ENCODE data around the gene BRINP2. TPM values are rescaled to one million over a fixed set of nuclear protein-coding genes. Genes with fewer than 3 reads are reported as not detected.

Gene BRINP2
- polyA plus RNA-seq, 2 of the 4 experiments (the other 2 are of a cell fraction), result 0.04 to 0.09 TPM

DNA sequence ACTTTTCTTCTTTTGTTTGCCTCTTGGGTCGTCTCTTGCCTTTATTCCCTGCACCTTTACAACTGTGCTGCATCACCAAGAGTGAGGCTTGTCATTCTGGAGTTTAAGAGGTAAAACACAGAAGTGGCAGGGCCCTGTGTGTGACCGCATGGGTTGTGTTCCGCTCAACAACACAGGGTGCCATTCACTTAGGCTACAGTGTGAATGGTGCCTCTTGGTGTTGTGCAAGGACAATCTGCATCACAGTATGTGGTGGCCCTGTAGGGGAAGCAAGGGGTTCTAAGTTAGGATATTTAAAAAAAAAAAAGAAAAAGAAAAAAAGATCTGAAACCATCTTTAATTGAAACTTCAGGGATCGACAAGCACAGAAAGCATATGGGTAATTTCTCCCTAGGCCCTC, 38.2 kb downstream of the BRINP2 start (continued):
- TF ChIP-seq MAZ (IDR thresholded peaks at IDR 0.05; ENCODE audit: borderline replicate concordance, low read depth, low read length), result no peak

DNA sequence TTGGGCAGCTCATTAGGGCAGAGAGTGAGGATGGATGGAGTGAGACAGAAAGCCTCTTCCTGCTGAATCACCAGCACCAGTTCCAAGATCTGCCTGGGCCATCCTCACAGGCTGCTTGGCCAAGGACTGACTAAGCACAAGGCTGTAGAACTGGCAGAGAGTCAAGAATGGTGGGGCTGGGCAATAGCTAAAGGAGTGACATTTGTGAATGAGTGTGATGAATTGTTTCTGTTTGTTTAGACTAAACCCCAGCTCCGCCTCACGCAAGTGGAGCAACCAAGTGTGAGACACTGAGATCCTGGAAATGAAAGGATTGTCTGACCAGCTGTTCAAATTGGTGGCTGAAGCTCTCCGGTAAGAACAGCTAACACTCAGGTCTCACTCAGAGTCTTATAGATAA, 38.6 kb downstream of the BRINP2 start:
- FAIRE-seq (peak; percentile 93), ATAC-seq (peak; percentile 99 to 100), DNase-seq (ENCODE audit: low read depth in 1 of 2, low spot score in 1 of 2) (peak; percentile 88 to 96)
- Histone ChIP-seq H3K27ac (peak overlapping the region; percentile 68 to 79), H3K9me3 (no peaks in the 10 kb centered on the region), H3K4me3 (no peak overlapping the region), H3K4me1 (peaks cover 27% of the 10 kb centered on the region), H3K4me2 (peak overlapping the region; percentile 74)
- ChIA-PET POLR2A (interaction anchor here (1.2 to 1.3 kb wide), 2 partner anchors 19 to 1029 kb away, joined by 3 to 4 read pairs; no protein-coding TSS in a partner anchor), CTCF (interaction anchor here (0.8 kb wide), 1 partner anchor 13 kb away, joined by 3 read pairs; no protein-coding TSS in a partner anchor)
- WGBS (ENCODE audit: missing lambda C conversion rate), result 2% methylated on average over 3 of the region's 3 CpGs
- no peak for TF ChIP-seq KDM5A (IDR thresholded peaks at IDR 0.05)
- peak; percentile 35; the same call in 1 of the 2 replicates for TF ChIP-seq JUNB (IDR thresholded peaks at IDR 0.05)
- no peak for TF ChIP-seq CHD4 (IDR thresholded peaks at IDR 0.05; ENCODE audit: borderline replicate concordance)
- TF ChIP-seq ZNF302 (CRISPR knock-in tag; IDR thresholded peaks at IDR 0.05), result no peak
- TF ChIP-seq CBX2 (IDR thresholded peaks at IDR 0.05; ENCODE audit: borderline replicate concordance, low read depth), result no peak
- TF ChIP-seq CEBPB (IDR thresholded peaks at IDR 0.05), result 0 out of 4 replicates have a peak, but pooled peaks have one; percentile 5 to 55
- no peak for TF ChIP-seq ZSCAN20 (CRISPR knock-in tag; IDR thresholded peaks at IDR 0.05)
- TF ChIP-seq CBX8 (IDR thresholded peaks at IDR 0.05), result no peak
- TF ChIP-seq, protein P1, sequence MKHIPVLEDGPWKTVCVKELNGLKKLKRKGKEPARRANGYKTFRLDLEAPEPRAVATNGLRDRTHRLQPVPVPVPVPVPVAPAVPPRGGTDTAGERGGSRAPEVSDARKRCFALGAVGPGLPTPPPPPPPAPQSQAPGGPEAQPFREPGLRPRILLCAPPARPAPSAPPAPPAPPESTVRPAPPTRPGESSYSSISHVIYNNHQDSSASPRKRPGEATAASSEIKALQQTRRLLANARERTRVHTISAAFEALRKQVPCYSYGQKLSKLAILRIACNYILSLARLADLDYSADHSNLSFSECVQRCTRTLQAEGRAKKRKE (CRISPR knock-in tag; IDR thresholded peaks at IDR 0.05; ENCODE audit: low read depth), result no peak
- no peak for TF ChIP-seq POLR2A (IDR thresholded peaks at IDR 0.05; ENCODE audit: low read length)
- TF ChIP-seq HOXB5 (CRISPR knock-in tag; IDR thresholded peaks at IDR 0.05), result peak; percentile 97
- TF ChIP-seq EP300 (IDR thresholded peaks at IDR 0.05), result peak; percentile 31 to 42; a peak in 2 of 5 replicates
- TF ChIP-seq TFCP2L1 (CRISPR knock-in tag; IDR thresholded peaks at IDR 0.05), result no peak
- no peak for TF ChIP-seq HDAC2 (IDR thresholded peaks at IDR 0.05)
- TF ChIP-seq, protein P2, sequence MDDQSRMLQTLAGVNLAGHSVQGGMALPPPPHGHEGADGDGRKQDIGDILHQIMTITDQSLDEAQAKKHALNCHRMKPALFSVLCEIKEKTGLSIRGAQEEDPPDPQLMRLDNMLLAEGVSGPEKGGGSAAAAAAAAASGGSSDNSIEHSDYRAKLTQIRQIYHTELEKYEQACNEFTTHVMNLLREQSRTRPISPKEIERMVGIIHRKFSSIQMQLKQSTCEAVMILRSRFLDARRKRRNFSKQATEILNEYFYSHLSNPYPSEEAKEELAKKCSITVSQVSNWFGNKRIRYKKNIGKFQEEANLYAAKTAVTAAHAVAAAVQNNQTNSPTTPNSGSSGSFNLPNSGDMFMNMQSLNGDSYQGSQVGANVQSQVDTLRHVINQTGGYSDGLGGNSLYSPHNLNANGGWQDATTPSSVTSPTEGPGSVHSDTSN (IDR thresholded peaks at IDR 0.05), result 0 out of 2 replicates have a peak, but pooled peaks have one; percentile 49
- TF ChIP-seq HOXA7 (CRISPR knock-in tag; IDR thresholded peaks at IDR 0.05), result no peak
- no peak for TF ChIP-seq KDM1A (IDR thresholded peaks at IDR 0.05; ENCODE audit: low read depth)
- TF ChIP-seq NR3C1 (IDR thresholded peaks at IDR 0.05), result no peak
- TF ChIP-seq JUN (IDR thresholded peaks at IDR 0.05), result peak in 1 of 2 experiments; percentile 24; a peak in 1 of 5 replicates
- TF ChIP-seq FOXS1 (CRISPR knock-in tag; IDR thresholded peaks at IDR 0.05), result no peak
- peak; percentile 55 for TF ChIP-seq FOSL2 (IDR thresholded peaks at IDR 0.05)
- peak; percentile 76 for TF ChIP-seq FOSL2 (CRISPR knock-in tag; IDR thresholded peaks at IDR 0.05)
- TF ChIP-seq MAFK (IDR thresholded peaks at IDR 0.05; ENCODE audit: partially characterized antibody), result peak; percentile 93
- TF ChIP-seq RARB (CRISPR knock-in tag; IDR thresholded peaks at IDR 0.05), result no peak
- TF ChIP-seq NFE2L2 (conservative IDR thresholded peaks at IDR 0.05; ENCODE audit: low read length), result no peak
- no peak for TF ChIP-seq RFX5 (IDR thresholded peaks at IDR 0.05)
- no peak for TF ChIP-seq RNF2 (IDR thresholded peaks at IDR 0.05; ENCODE audit: borderline replicate concordance, low read depth)
- TF ChIP-seq HEYL (CRISPR knock-in tag; IDR thresholded peaks at IDR 0.05), result no peak
- TF ChIP-seq ZFP36 (IDR thresholded peaks at IDR 0.05; ENCODE audit: borderline replicate concordance, partially characterized antibody), result no peak
- no peak for TF ChIP-seq HOXB13 (CRISPR knock-in tag; IDR thresholded peaks at IDR 0.05; ENCODE audit: low read depth)
- peak; percentile 26; the same call in 1 of the 2 replicates for TF ChIP-seq GATA3 (IDR thresholded peaks at IDR 0.05; ENCODE audit: borderline replicate concordance)
- no peak for TF ChIP-seq RCOR1 (IDR thresholded peaks at IDR 0.05; ENCODE audit: low read depth, low read length)
- peak; percentile 9 to 27; a peak in 2 of 5 replicates for TF ChIP-seq RAD21 (conservative IDR thresholded peaks at IDR 0.05 in 1 of 2, IDR thresholded peaks at IDR 0.05 in 1 of 2)
- no peak for TF ChIP-seq EHF (CRISPR knock-in tag; IDR thresholded peaks at IDR 0.05)
- no peak for TF ChIP-seq SMC3 (IDR thresholded peaks at IDR 0.05)
- TF ChIP-seq ESRRA (IDR thresholded peaks at IDR 0.05; ENCODE audit: borderline replicate concordance, low read length), result no peak
- no peak for TF ChIP-seq PHF8 (IDR thresholded peaks at IDR 0.05; ENCODE audit: borderline replicate concordance, low read depth)
- TF ChIP-seq, protein P3, sequence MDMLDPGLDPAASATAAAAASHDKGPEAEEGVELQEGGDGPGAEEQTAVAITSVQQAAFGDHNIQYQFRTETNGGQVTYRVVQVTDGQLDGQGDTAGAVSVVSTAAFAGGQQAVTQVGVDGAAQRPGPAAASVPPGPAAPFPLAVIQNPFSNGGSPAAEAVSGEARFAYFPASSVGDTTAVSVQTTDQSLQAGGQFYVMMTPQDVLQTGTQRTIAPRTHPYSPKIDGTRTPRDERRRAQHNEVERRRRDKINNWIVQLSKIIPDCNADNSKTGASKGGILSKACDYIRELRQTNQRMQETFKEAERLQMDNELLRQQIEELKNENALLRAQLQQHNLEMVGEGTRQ (IDR thresholded peaks at IDR 0.05), result no peak
- no peak for TF ChIP-seq NPAS2 (CRISPR knock-in tag; IDR thresholded peaks at IDR 0.05; ENCODE audit: borderline replicate concordance)
- TF ChIP-seq, protein P4, sequence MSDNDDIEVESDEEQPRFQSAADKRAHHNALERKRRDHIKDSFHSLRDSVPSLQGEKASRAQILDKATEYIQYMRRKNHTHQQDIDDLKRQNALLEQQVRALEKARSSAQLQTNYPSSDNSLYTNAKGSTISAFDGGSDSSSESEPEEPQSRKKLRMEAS (IDR thresholded peaks at IDR 0.05), result peak; percentile 60

All from A549 (cell line).